ENCODE results near the gene SLC2A11.

SLC2A11 gene

GRCh38 chr22:23847310-23847920 is 10.3 kb upstream of the SLC2A11 start:
- no peak for DNase-seq (ENCODE audit: low read depth)
- TF ChIP-seq, protein P1, sequence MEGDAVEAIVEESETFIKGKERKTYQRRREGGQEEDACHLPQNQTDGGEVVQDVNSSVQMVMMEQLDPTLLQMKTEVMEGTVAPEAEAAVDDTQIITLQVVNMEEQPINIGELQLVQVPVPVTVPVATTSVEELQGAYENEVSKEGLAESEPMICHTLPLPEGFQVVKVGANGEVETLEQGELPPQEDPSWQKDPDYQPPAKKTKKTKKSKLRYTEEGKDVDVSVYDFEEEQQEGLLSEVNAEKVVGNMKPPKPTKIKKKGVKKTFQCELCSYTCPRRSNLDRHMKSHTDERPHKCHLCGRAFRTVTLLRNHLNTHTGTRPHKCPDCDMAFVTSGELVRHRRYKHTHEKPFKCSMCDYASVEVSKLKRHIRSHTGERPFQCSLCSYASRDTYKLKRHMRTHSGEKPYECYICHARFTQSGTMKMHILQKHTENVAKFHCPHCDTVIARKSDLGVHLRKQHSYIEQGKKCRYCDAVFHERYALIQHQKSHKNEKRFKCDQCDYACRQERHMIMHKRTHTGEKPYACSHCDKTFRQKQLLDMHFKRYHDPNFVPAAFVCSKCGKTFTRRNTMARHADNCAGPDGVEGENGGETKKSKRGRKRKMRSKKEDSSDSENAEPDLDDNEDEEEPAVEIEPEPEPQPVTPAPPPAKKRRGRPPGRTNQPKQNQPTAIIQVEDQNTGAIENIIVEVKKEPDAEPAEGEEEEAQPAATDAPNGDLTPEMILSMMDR (IDR thresholded peaks at IDR 0.05; ENCODE audit: control insufficient read depth, insufficient read depth, low read depth, low read length, missing control alignments): no peak
- no peak overlapping the region for H3K4me3 ChIP-seq (ENCODE audit: control insufficient read depth, low read depth, low read length)

DNA sequence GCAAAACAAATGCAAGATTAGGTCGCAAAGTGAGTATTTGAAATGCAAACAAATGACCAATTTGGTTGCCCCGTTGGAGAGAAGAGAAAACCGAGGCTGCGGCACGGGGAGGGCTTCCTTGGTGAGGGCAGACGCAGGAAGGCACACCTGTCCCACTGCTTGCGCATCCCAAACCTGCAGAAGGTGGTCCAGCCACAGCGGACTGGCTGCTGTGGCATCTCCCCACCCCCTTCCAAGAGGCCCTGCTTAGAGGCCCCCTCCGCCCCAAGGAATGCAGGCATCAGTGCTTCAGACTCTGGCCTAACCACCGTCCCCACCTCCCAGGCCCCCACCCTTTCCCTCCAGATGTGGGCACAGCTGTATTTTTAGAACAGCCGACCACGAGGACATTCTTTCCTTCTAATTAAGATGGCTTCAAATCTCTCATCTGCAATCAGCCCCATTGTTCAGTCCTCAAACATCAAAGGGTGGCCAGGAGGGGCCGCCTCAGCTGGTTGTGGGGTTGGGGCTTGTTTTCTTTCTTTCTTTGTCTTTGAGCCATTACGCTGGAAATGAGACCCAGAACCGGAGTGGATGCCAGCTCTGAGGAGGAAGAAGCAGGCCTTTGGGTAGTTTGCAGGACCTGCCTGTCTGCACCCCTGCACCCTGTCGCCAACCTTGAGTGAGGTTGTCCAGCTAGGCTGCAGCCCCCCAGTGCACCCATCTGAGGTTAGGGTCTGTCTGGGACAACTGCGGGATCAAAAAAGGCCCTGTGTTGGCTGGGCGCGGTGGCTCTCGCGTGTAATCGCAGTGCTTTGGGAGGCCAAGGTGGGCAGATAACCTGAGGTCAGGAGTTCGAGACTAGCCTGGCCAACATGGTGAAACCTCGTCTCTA is 9.4 kb upstream of the SLC2A11 start:
- no peak for DNase-seq (ENCODE audit: low read depth)
- no peak overlapping the region for H3K4me3 ChIP-seq (ENCODE audit: control insufficient read depth, low read depth, low read length)
- TF ChIP-seq, protein P1 (IDR thresholded peaks at IDR 0.05; ENCODE audit: control insufficient read depth, insufficient read depth, low read depth, low read length, missing control alignments): no peak

DNA sequence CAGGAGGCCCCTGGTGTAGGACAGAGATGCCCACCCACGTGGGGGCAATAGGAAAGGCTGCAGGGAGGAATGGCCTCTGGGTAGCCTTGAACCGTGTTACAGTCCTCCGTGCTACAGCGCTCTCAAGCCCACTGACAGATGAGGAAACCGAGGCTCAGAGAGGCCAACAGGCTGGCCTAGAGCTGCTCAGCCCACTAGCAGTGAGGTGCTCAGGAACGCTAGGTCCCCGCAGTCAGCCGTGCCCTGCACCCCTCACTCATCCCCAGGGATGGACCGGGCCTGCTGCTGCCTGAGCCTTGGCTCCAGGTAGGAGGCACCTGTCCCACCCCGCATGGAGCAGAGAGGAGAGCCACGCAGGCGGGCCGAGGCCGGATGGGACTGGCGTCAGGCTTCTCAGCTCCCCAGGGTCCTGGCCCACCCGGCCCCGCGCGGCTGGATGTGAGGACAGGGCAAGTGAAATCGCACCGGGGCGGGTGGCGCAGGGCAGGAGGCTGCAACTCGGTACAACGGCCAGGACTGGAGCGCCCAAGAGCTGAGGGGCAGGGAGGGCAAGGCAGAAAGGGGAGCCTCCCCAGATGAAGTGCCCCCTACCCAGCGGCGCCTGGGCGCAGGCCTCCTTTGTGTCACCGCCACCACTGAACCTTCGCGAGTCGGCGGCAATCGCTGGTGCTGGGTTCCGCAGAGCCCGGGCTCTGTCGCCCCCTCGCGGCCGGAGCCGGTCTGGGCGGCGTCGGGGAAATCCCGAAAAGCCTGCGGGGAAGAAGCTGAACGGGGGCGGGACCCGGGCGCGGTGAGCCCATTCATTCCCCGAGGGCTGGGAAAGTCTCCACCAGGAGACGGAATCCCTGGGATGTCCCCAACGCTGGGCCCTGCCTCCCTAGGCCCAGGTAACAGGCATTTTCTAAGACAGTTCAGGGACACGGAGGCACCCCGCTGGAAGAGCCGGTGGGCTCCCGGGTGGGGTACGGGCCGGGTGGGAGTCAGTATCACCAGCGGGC is 8.4 kb upstream of the SLC2A11 start:
- H3K4me3 ChIP-seq (ENCODE audit: control insufficient read depth, low read depth, low read length): peak overlapping the region; percentile 27

GRCh38 chr22:23850136-23850611 is 7.5 kb upstream of the SLC2A11 start:
- H3K4me3 ChIP-seq (ENCODE audit: control insufficient read depth, low read depth, low read length): no peak overlapping the region
- DNase-seq (ENCODE audit: low read depth): no peak
- TF ChIP-seq, protein P1 (IDR thresholded peaks at IDR 0.05; ENCODE audit: control insufficient read depth, insufficient read depth, low read depth, low read length, missing control alignments): no peak

More for the DNA sequence above, 8.4 kb upstream of the SLC2A11 start:
- no peak for DNase-seq (ENCODE audit: low read depth)
- TF ChIP-seq, protein P1 (IDR thresholded peaks at IDR 0.05; ENCODE audit: control insufficient read depth, insufficient read depth, low read depth, low read length, missing control alignments): peak; percentile 98

GRCh38 chr22:23856721-23857605 is 712 bp upstream of the SLC2A11 start:
- peak overlapping the region; percentile 69 for H3K4me3 ChIP-seq (ENCODE audit: control insufficient read depth, low read depth, low read length)
- DNase-seq (ENCODE audit: low read depth): no peak
- TF ChIP-seq, protein P1 (IDR thresholded peaks at IDR 0.05; ENCODE audit: control insufficient read depth, insufficient read depth, low read depth, low read length, missing control alignments): peak; percentile 4
